Measurements from ENCODE around the gene NELL1.

The NELL1 gene

DNA sequence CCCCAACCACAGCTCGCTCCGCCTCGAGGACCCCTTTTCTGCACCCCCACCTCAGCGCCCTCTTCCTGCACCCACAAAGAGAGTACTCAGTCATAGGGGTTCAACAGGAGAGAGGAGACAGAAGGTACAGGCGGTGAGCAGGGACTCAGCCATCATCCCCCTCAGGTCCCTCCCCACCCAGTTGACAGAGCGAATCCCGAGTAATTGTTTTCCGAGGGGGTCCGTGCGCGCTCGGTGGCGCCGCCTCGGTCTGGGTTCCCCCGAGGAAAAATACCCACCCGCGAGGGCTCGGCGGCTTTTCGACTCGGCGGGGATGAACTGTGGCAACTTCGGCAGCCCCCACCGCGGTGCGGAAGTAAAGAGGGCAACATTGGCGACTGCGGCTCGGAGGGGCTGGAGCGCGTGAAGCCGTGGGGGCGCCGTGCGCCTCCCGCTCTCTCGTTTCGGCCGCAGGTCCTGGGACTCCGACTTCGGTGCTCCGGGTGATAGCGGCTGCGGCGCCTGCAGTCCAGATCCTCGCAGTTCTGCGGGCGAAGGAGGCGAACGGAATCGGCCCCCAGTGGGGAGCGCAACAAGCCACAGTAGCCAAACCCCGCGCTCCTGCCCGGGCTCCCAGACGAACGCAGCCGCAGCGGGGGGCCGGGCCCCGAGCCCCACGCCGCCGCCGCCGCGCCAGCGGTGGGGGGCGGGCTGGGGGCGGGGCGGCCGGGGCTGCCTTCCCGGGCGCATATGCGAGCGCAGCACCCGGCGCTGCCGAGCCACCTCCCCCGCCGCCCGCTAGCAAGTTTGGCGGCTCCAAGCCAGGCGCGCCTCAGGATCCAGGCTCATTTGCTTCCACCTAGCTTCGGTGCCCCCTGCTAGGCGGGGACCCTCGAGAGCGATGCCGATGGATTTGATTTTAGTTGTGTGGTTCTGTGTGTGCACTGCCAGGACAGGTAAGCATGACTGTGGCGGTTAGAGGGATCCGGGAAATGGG, at the start of gene NELL1:
TSS of gene NELL1 (plus strand) at position 743 of the 976 bp plus-strand sequence.
- H3K4me3 ChIP-seq (ENCODE audit: low read length): no peak within 1 kb of the TSS
- no peaks in the 10 kb centered on the region for H3K9me2 ChIP-seq (replicated peaks; ENCODE audit: control insufficient read depth, low read length)
- no peak for TF ChIP-seq EZH2phosphoT487 (IDR thresholded peaks at IDR 0.05; ENCODE audit: borderline replicate concordance, low read length)
- no peak for TF ChIP-seq CTCF (IDR thresholded peaks at IDR 0.05; ENCODE audit: low read depth, low read length, poor library complexity, severe bottlenecking)
- no peaks in the 10 kb centered on the region for H3K79me2 ChIP-seq (ENCODE audit: control insufficient read depth, low read length)
- H3K9me3 ChIP-seq (ENCODE audit: control insufficient read depth, insufficient read depth, low read length): 0 out of 2 replicates have a peak, but pooled peaks cover 3% of the 10 kb centered on the region
- H4K20me1 ChIP-seq (ENCODE audit: control insufficient read depth, insufficient read depth, low read depth, low read length): no peaks in the 10 kb centered on the region
- H3F3A ChIP-seq (ENCODE audit: control insufficient read depth, insufficient read depth): no peaks in the 10 kb centered on the region
- no peak within 1 kb of the TSS for H3K27ac ChIP-seq (ENCODE audit: low read depth, low read length)
- H3K27me3 ChIP-seq (ENCODE audit: control insufficient read depth, low read length): no peaks in the 10 kb centered on the region; the same call in 1 of the 2 replicates
- H3K4me2 ChIP-seq (ENCODE audit: low read length): no peak within 1 kb of the TSS
- H3K36me3 ChIP-seq (ENCODE audit: control insufficient read depth, low read length): no peaks in the 10 kb centered on the region
- H3K4me1 ChIP-seq (ENCODE audit: control insufficient read depth, low read length): no peaks in the 10 kb centered on the region

DNA sequence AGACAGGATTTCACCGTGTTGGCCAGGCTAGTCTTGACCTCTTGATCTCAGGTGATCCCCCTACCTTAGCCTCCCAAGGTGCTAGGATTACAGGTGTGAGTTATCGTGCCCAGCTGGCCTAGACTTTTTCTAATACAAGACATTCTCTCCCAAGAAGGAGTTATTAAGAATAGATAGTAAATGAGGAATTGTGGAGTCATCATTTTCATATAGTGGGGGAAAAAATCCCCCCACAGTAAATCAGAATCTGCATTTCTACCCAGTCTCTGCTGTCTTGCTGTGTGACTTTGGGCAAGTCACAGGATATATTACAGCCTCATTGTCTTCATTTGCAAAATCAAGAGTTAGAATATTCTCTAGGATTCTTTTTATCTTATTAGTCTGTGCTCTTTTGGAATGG, 48.4 kb upstream of the NELL1 start:
- Histone ChIP-seq H3K79me2 (ENCODE audit: control insufficient read depth, low read length) (no peaks in the 10 kb centered on the region), H3K9me3 (ENCODE audit: control insufficient read depth, insufficient read depth, low read length) (no peaks in the 10 kb centered on the region), H3K9me2 (replicated peaks; ENCODE audit: control insufficient read depth, low read length) (no peaks in the 10 kb centered on the region), H3K4me2 (ENCODE audit: low read length) (no peak overlapping the region), H3F3A (ENCODE audit: control insufficient read depth, insufficient read depth) (no peaks in the 10 kb centered on the region), H3K36me3 (ENCODE audit: control insufficient read depth, low read length) (no peaks in the 10 kb centered on the region), H3K27ac (ENCODE audit: low read depth, low read length) (no peak overlapping the region), H3K4me3 (ENCODE audit: low read length) (no peak overlapping the region), H4K20me1 (ENCODE audit: control insufficient read depth, insufficient read depth, low read depth, low read length) (no peaks in the 10 kb centered on the region), H3K27me3 (ENCODE audit: control insufficient read depth, low read length) (no peaks in the 10 kb centered on the region), H3K4me1 (ENCODE audit: control insufficient read depth, low read length) (no peaks in the 10 kb centered on the region)
- TF ChIP-seq CTCF (IDR thresholded peaks at IDR 0.05; ENCODE audit: low read depth, low read length, poor library complexity, severe bottlenecking) (no peak), EZH2phosphoT487 (IDR thresholded peaks at IDR 0.05; ENCODE audit: borderline replicate concordance, low read length) (no peak)

GRCh38 chr11:20621679-20622078, 47.7 kb upstream of the NELL1 start:
- Histone ChIP-seq H3K27ac (ENCODE audit: low read depth, low read length) (no peak overlapping the region), H3F3A (ENCODE audit: control insufficient read depth, insufficient read depth) (no peaks in the 10 kb centered on the region), H3K4me2 (ENCODE audit: low read length) (no peak overlapping the region), H4K20me1 (ENCODE audit: control insufficient read depth, insufficient read depth, low read depth, low read length) (no peaks in the 10 kb centered on the region), H3K79me2 (ENCODE audit: control insufficient read depth, low read length) (no peaks in the 10 kb centered on the region), H3K36me3 (ENCODE audit: control insufficient read depth, low read length) (no peaks in the 10 kb centered on the region), H3K9me3 (ENCODE audit: control insufficient read depth, insufficient read depth, low read length) (no peaks in the 10 kb centered on the region), H3K27me3 (ENCODE audit: control insufficient read depth, low read length) (no peaks in the 10 kb centered on the region), H3K4me3 (ENCODE audit: low read length) (no peak overlapping the region), H3K9me2 (replicated peaks; ENCODE audit: control insufficient read depth, low read length) (no peaks in the 10 kb centered on the region), H3K4me1 (ENCODE audit: control insufficient read depth, low read length) (no peaks in the 10 kb centered on the region)
- TF ChIP-seq CTCF (IDR thresholded peaks at IDR 0.05; ENCODE audit: low read depth, low read length, poor library complexity, severe bottlenecking) (no peak), EZH2phosphoT487 (IDR thresholded peaks at IDR 0.05; ENCODE audit: borderline replicate concordance, low read length) (no peak)
